CD4-positive, CD25-positive, alpha-beta regulatory T cell (primary cell): ENCODE data around the gene MFSD8. TPM values are rescaled to one million over a fixed set of nuclear protein-coding genes. Genes with fewer than 3 reads are reported as not detected.
A peak's percentile ranks its signal among the peaks of the same experiment; 100 is the strongest.
"Not testable (repeated sequence)": the region's sequence is repeated elsewhere in the genome, so short reads cannot be mapped to it uniquely, and the experiment has no call there.

Experiments used
- ATAC-seq, 2 donors: fragments of 150-1000 bp; cut with Tn5 transposase; one replicate each; pipeline ENCODE4 v1.10.0; 2021; ENCODE audit warnings: low read depth in 2 of 2, moderate number of reproducible peaks in 2 of 2, moderate library complexity in 1 of 2
- DNase-seq, 3 donors: peaks; one replicate each; pipeline versions ENCODE4 v3.0.0 to v3.0.0-alpha.2; 2012 to 2022; ENCODE audit warnings: mixed read lengths in 1 of 3
- H3K27ac ChIP-seq: one replicate; pipeline ENCODE4 v1.7.0; 2013; ENCODE audit warnings: mild to moderate bottlenecking, low read length; ENCODE audit not compliant: insufficient read depth, poor library complexity, severe bottlenecking
- H3K27me3 ChIP-seq: one replicate; pipeline ENCODE4 v1.7.0; 2013; ENCODE audit warnings: low read length; ENCODE audit not compliant: control insufficient read depth, insufficient read depth
- H3K36me3 ChIP-seq: one replicate; pipeline ENCODE4 v1.7.0; 2013; ENCODE audit warnings: mild to moderate bottlenecking, low read length, moderate library complexity; ENCODE audit not compliant: control insufficient read depth, insufficient read depth
- H3K4me1 ChIP-seq: 2 replicates; pipeline ENCODE4 v1.7.0; 2013; ENCODE audit warnings: mild to moderate bottlenecking, low read length; ENCODE audit not compliant: insufficient read depth, control insufficient read depth, poor library complexity, severe bottlenecking
- H3K4me3 ChIP-seq: one replicate; pipeline ENCODE4 v1.7.0; 2013; ENCODE audit warnings: low read depth, mild to moderate bottlenecking, low read length, moderate library complexity
- H3K9me3 ChIP-seq, 2 experiments: 1 replicate in 1 of 2; 2 replicates in 1 of 2; pipeline ENCODE4 v1.7.0; 2013; ENCODE audit warnings: low read length in 2 of 2, mild to moderate bottlenecking in 1 of 2, moderate library complexity in 1 of 2; ENCODE audit not compliant: control insufficient read depth in 2 of 2
- H3K27ac Mint-ChIP-seq, 3 donors: one replicate each; pipeline ENCODE4 v1.8.0; 2020 to 2022; ENCODE audit warnings: mild to moderate bottlenecking in 3 of 3, mixed read lengths in 3 of 3, moderate library complexity in 2 of 3
- H3K27me3 Mint-ChIP-seq: one replicate; pipeline ENCODE4 v1.8.0; 2022; ENCODE audit warnings: mild to moderate bottlenecking, mixed read lengths
- H3K36me3 Mint-ChIP-seq: one replicate; pipeline ENCODE4 v1.8.0; 2020; ENCODE audit warnings: mixed read lengths
- H3K4me1 Mint-ChIP-seq, 4 donors: one replicate each; pipeline ENCODE4 v1.8.0; 2020 to 2022; ENCODE audit warnings: mixed read lengths in 4 of 4, mild to moderate bottlenecking in 1 of 4
- H3K4me3 Mint-ChIP-seq, 4 donors: one replicate each; pipeline ENCODE4 v1.8.0; 2020 to 2022; ENCODE audit warnings: mild to moderate bottlenecking in 4 of 4, mixed read lengths in 4 of 4, moderate library complexity in 3 of 4
- H3K9me3 Mint-ChIP-seq, 7 donors: one replicate each; pipeline ENCODE4 v1.8.0; 2020 to 2022; ENCODE audit warnings: mixed read lengths in 7 of 7, mild to moderate bottlenecking in 3 of 7, moderate library complexity in 2 of 7
- polyA plus RNA-seq, 4 donors: library from polyadenylated mRNA; unstranded; fragments of 300-500 nt; fragmentation: Illumina TruSeq; gene quantifications; one replicate each; pipeline ENCODE4 v1.2.3, GENCODE V29; 2021
- total RNA-seq: library from RNA; stranded (reverse); gene quantifications from one replicate; pipeline ENCODE4 v1.2.3, GENCODE V29; 2022

Gene MFSD8
- total and polyA plus RNA-seq, 5 donors from 2014 or later = 7.2 to 31.3 (median 10.5) TPM

GRCh38 chr4:127965803-127966175, 816 bp upstream of the MFSD8 start:
- no peaks in the 10 kb centered on the region for H3K27me3 Mint-ChIP-seq

GRCh38 chr4:127964426-127965061, 429 bp downstream of the MFSD8 start:
- not testable (repeated sequence) for H3K36me3 ChIP-seq, H3K27me3 Mint-ChIP-seq, H3K9me3 ChIP-seq, H3K36me3 Mint-ChIP-seq, H3K27me3 ChIP-seq, H3K9me3 Mint-ChIP-seq
- ATAC-seq (peak in 1 of 2 donors; percentile 1), DNase-seq (peak in 1 of 3 donors; percentile 19)
- Mint-ChIP-seq H3K4me3 (peak overlapping the region; percentile 92 to 100 (median 96)), H3K27ac (peak overlapping the region; percentile 95 to 98 (median 97)), H3K4me1 (peaks cover 31 to 61% (median 34%) of the 10 kb centered on the region in 4 donors)
- Histone ChIP-seq H3K27ac (peak overlapping the region; percentile 98), H3K4me1 (peaks cover 24% of the 10 kb centered on the region), H3K4me3 (peak overlapping the region; percentile 86)

More at GRCh38 chr4:127965803-127966175, 816 bp upstream of the MFSD8 start:
- DNase-seq (peak; percentile 61 to 83 (median 79)), ATAC-seq (peak; percentile 18 to 29)
- Histone ChIP-seq H3K4me3 (peak overlapping the region; percentile 86), H3K36me3 (peaks cover 7% of the 10 kb centered on the region), H3K4me1 (peaks cover 24% of the 10 kb centered on the region), H3K9me3 (no peaks in the 10 kb centered on the region), H3K27me3 (no peaks in the 10 kb centered on the region), H3K27ac (peak overlapping the region; percentile 98)
- peak overlapping the region; percentile 95 to 98 (median 97) for H3K27ac Mint-ChIP-seq
- peak overlapping the region; percentile 92 to 100 (median 96) for H3K4me3 Mint-ChIP-seq
- H3K36me3 Mint-ChIP-seq = peaks cover 7% of the 10 kb centered on the region
- no peaks in the 10 kb centered on the region for H3K9me3 Mint-ChIP-seq
- H3K4me1 Mint-ChIP-seq = peaks cover 31 to 59% (median 34%) of the 10 kb centered on the region in 4 donors

- not testable (repeated sequence) for ATAC-seq, H3K9me3 Mint-ChIP-seq, H3K36me3 Mint-ChIP-seq, H3K27me3 ChIP-seq, H3K9me3 ChIP-seq, H3K27me3 Mint-ChIP-seq, H3K36me3 ChIP-seq
- Mint-ChIP-seq H3K4me1 (peaks cover 31 to 62% (median 37%) of the 10 kb centered on the region in 4 donors), H3K4me3 (peak overlapping the region; percentile 84 to 93 (median 88)), H3K27ac (peak overlapping the region in 2 of 3 donors; percentile 69 to 89)
- peak overlapping the region; percentile 53 for H3K4me3 ChIP-seq
- peaks cover 24% of the 10 kb centered on the region for H3K4me1 ChIP-seq
- DNase-seq = peak in 1 of 3 donors; percentile 16
- H3K27ac ChIP-seq = peak overlapping the region; percentile 25
These were observed 1.2 kb downstream of the MFSD8 start for GRCh38 chr4:127963633-127964398.

- H3K36me3 Mint-ChIP-seq = peaks cover 10% of the 10 kb centered on the region
- peaks cover 22 to 45% (median 32%) of the 10 kb centered on the region in 4 donors for H3K4me1 Mint-ChIP-seq
- H3K9me3 Mint-ChIP-seq = no peaks in the 10 kb centered on the region
- no peak for DNase-seq
- H3K27ac Mint-ChIP-seq = no peak overlapping the region
- no peak for ATAC-seq
- peak overlapping the region in 1 of 4 donors; percentile 86 for H3K4me3 Mint-ChIP-seq
- H3K27me3 ChIP-seq = no peaks in the 10 kb centered on the region
- no peak overlapping the region for H3K27ac ChIP-seq
- H3K9me3 ChIP-seq = no peaks in the 10 kb centered on the region
- H3K4me3 ChIP-seq = no peak overlapping the region
- H3K36me3 ChIP-seq = peaks cover 5% of the 10 kb centered on the region
- no peaks in the 10 kb centered on the region for H3K27me3 Mint-ChIP-seq
- peaks cover 3% of the 10 kb centered on the region for H3K4me1 ChIP-seq
These were observed 5.2 kb downstream of the MFSD8 start for GRCh38 chr4:127959794-127960193.

- Histone ChIP-seq H3K4me1 (no peaks in the 10 kb centered on the region), H3K4me3 (no peak overlapping the region), H3K27ac (no peak overlapping the region), H3K36me3 (peaks cover 5% of the 10 kb centered on the region), H3K27me3 (no peaks in the 10 kb centered on the region), H3K9me3 (no peaks in the 10 kb centered on the region)
- Mint-ChIP-seq H3K27ac (no peak overlapping the region), H3K27me3 (no peaks in the 10 kb centered on the region), H3K4me3 (no peak overlapping the region), H3K9me3 (no peaks in the 10 kb centered on the region), H3K36me3 (peaks cover 8% of the 10 kb centered on the region), H3K4me1 (peaks cover 14 to 34% (median 23%) of the 10 kb centered on the region in 4 donors)
- DNase-seq (no peak), ATAC-seq (no peak)
These were observed 7.9 kb downstream of the MFSD8 start for GRCh38 chr4:127957105-127957504.

GRCh38 chr4:127936974-127937373, 28.0 kb downstream of the MFSD8 start:
- Histone ChIP-seq H3K4me1 (no peaks in the 10 kb centered on the region), H3K4me3 (no peak overlapping the region), H3K27ac (no peak overlapping the region), H3K9me3 (no peaks in the 10 kb centered on the region), H3K36me3 (peaks cover 18% of the 10 kb centered on the region), H3K27me3 (no peaks in the 10 kb centered on the region)
- peaks cover 0 to 12% (median 0%) of the 10 kb centered on the region in 4 donors for H3K4me1 Mint-ChIP-seq
- no peak for DNase-seq
- no peak for ATAC-seq
- no peak overlapping the region for H3K4me3 Mint-ChIP-seq
- H3K36me3 Mint-ChIP-seq = peaks cover 27% of the 10 kb centered on the region
- H3K9me3 Mint-ChIP-seq = no peaks in the 10 kb centered on the region
- H3K27ac Mint-ChIP-seq = peak overlapping the region in 1 of 3 donors; percentile 32
- H3K27me3 Mint-ChIP-seq = no peaks in the 10 kb centered on the region

- not testable (repeated sequence) for H3K9me3 ChIP-seq
These were observed 33.1 kb downstream of the MFSD8 start for GRCh38 chr4:127931836-127932235.

More at GRCh38 chr4:127931836-127932235, 33.1 kb downstream of the MFSD8 start:
- H3K36me3 Mint-ChIP-seq = peaks cover 14% of the 10 kb centered on the region
- not testable (repeated sequence) for H3K27ac Mint-ChIP-seq, H3K9me3 Mint-ChIP-seq, H3K27ac ChIP-seq, DNase-seq, H3K4me1 ChIP-seq, H3K4me3 Mint-ChIP-seq, H3K27me3 Mint-ChIP-seq, ATAC-seq, H3K4me1 Mint-ChIP-seq, H3K4me3 ChIP-seq, H3K27me3 ChIP-seq
- H3K36me3 ChIP-seq = peaks cover 11% of the 10 kb centered on the region
